Measurements from ENCODE around the gene LRRFIP1. TPM values are rescaled to one million over a fixed set of nuclear protein-coding genes. Genes with fewer than 3 reads are reported as not detected.

The LRRFIP1 gene
- total and polyA plus RNA-seq, 2 donors (not counting 3 experiments of a cell fraction or from before 2014, with no cell fraction given): 39.2 to 179 TPM

GRCh38 chr2:237647176-237648015 lies 20.0 kb downstream of the LRRFIP1 start:
- Histone ChIP-seq H4K20me1 (replicated peaks; ENCODE audit: control insufficient read depth, extremely low read depth, insufficient read depth, low read length) (no peaks in the 10 kb centered on the region), H3K4me1 (ENCODE audit: control insufficient read depth, extremely low read depth, insufficient read depth, low read length) (peaks cover 2% of the 10 kb centered on the region), H3K36me3 (ENCODE audit: control insufficient read depth in 2 of 2, extremely low read depth in 1 of 2, insufficient read depth in 2 of 2, low read length in 2 of 2) (peaks cover 0 to 2% of the 10 kb centered on the region in 2 experiments), H3K4me2 (ENCODE audit: insufficient read depth, low read length) (no peak overlapping the region), H3K27me3 (ENCODE audit: control insufficient read depth in 2 of 2, insufficient read depth in 2 of 2, low read length in 2 of 2) (no peaks in the 10 kb centered on the region), H3K4me3 (replicated peaks in 1 of 3; ENCODE audit: insufficient read depth in 1 of 3, low read depth in 1 of 3, low read length in 3 of 3) (no peak overlapping the region), H3K9me1 (replicated peaks; ENCODE audit: control insufficient read depth, extremely low read depth, insufficient read depth, low read length) (no peaks in the 10 kb centered on the region), H3K27ac (ENCODE audit: insufficient read depth, low read depth, low read length) (no peak overlapping the region), H3K9me3 (replicated peaks; ENCODE audit: control insufficient read depth, insufficient read depth, low read length) (no peaks in the 10 kb centered on the region), H2AFZ (ENCODE audit: low read depth, low read length) (no peak overlapping the region), H3K9ac (replicated peaks; ENCODE audit: extremely low read depth, insufficient read depth, low read length) (no peak overlapping the region), H3K79me2 (ENCODE audit: control insufficient read depth, insufficient read depth, low read length) (no peaks in the 10 kb centered on the region)
- dilution Hi-C loops (cut with MboI; ENCODE audit: extremely low pct_ligation_motif_present, low sequenced_read_pairs) (no loop called here), intact Hi-C loops (cut with micrococcal nuclease) (no loop called here)
- DNase-seq (ENCODE audit: low read depth, low spot score) (no peak), FAIRE-seq (no peak)
- POLR2A ChIA-PET: no interaction called here
- no TSS peak for BruUV-seq (replicated peaks)
- no peak for TF ChIP-seq POLR2A (IDR thresholded peaks at IDR 0.05; ENCODE audit: low read depth, low read length)
- TF ChIP-seq MYC (IDR thresholded peaks at IDR 0.05; ENCODE audit: low read depth, low read length): no peak
- TF ChIP-seq POLR2AphosphoS5 (IDR thresholded peaks at IDR 0.05; ENCODE audit: insufficient read depth, low read depth, low read length): no peak
- no peak for TF ChIP-seq MAX (IDR thresholded peaks at IDR 0.05; ENCODE audit: insufficient read depth, insufficient read length)
- no peak for TF ChIP-seq CTCF (IDR thresholded peaks at IDR 0.05; ENCODE audit: extremely low read depth in 1 of 2, insufficient read depth in 1 of 2, low read depth in 1 of 2, low read length in 2 of 2)
- no peak for TF ChIP-seq EZH2 (IDR thresholded peaks at IDR 0.05; ENCODE audit: borderline replicate concordance, low read depth, low read length, severe bottlenecking)
- no peak for TF ChIP-seq JUN (IDR thresholded peaks at IDR 0.05; ENCODE audit: borderline replicate concordance, insufficient read depth, insufficient read length, low read depth)
- TF ChIP-seq GATA2 (IDR thresholded peaks at IDR 0.05; ENCODE audit: insufficient read depth, insufficient read length, low read depth, low read length): no peak
- no peak for TF ChIP-seq FOS (IDR thresholded peaks at IDR 0.05; ENCODE audit: borderline replicate concordance, insufficient read depth, low read length)
- CTCF ChIA-PET: no interaction called here

All from endothelial cell of umbilical vein (primary cell).